ENCODE results near the gene NPL.

The NPL gene

GRCh38 chr1:182755632-182756031 is 33.9 kb upstream of the NPL start:
- H3K4me3 ChIP-seq (ENCODE audit: control insufficient read depth, low read depth, low read length): no peak overlapping the region
- DNase-seq (ENCODE audit: low read depth): no peak
- no peak for TF ChIP-seq CTCF (conservative IDR thresholded peaks at IDR 0.05; ENCODE audit: control insufficient read depth, insufficient read depth, low read depth, low read length)

DNA sequence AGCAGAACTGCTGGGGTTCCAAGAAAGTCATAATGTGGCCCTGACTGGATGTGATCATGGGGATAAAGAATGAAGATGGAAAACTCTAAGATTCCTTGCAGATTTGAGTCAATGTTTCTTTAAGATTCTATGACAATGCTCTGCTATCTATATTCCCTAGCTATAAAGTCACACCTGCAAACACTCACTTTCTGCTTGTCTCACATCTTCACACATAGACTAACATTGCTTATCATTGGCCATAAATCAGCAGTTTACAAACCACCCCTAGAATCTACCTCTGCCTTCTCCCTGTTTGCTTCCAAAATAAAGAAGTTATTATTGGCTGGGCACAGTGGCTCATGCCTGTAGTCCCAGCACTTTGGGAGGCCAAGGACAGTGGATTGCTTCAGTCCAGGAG is 33.1 kb upstream of the NPL start:
- no peak for TF ChIP-seq CTCF (conservative IDR thresholded peaks at IDR 0.05; ENCODE audit: control insufficient read depth, insufficient read depth, low read depth, low read length)
- no peak for DNase-seq (ENCODE audit: low read depth)
- no peak overlapping the region for H3K4me3 ChIP-seq (ENCODE audit: control insufficient read depth, low read depth, low read length)

DNA sequence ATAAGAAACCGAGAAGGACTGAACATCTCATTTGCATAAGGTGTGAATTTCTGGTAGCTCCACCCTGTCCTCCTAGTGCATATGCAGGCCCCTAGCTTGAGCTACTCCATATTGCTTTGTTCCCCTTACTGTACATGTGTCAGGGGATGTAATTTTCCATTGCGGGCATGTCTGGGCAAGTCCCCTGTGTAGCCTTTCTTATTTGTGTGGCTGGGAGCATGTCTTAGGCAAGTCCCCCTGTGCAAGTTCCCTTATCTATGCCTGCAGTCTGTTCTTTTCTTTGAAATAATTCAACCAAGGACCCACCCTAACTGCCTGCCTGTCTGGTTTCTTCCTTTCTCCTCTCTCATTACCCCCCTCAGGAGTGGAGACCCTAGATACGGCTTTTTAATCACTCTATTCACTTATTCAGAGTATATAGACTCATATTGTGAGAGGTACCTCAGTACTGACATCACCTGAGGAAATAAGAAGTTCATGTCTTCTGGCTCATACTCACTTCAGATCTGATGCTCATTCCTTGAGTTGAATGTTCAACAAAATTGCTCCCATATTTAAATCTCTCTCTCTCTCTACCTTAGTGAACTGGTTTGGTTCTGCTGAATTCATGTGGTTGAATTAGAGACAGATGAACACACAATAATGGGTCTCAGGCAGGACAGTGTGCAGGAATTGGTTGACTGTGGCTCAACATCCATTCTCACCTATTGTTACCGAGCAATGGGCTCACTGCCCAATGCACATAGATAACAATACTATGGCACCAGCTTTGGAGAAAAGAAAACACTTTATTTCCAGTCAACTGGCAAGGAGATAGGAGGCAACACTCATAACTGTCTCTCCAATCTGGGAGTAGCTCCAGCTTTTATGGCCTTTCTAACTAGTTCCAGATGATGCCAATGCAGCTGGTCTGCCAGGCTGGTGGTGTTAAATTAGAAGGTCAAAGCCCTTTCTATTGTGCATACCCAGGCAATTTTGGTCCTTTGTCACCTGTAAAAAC is 27.9 kb upstream of the NPL start:
- no peak for TF ChIP-seq CTCF (conservative IDR thresholded peaks at IDR 0.05; ENCODE audit: control insufficient read depth, insufficient read depth, low read depth, low read length)
- H3K4me3 ChIP-seq (ENCODE audit: control insufficient read depth, low read depth, low read length): no peak overlapping the region
- peak; percentile 16 for DNase-seq (ENCODE audit: low read depth)

- no peak for TF ChIP-seq CTCF (conservative IDR thresholded peaks at IDR 0.05; ENCODE audit: control insufficient read depth, insufficient read depth, low read depth, low read length)
- DNase-seq (ENCODE audit: low read depth): no peak
- H3K4me3 ChIP-seq (ENCODE audit: control insufficient read depth, low read depth, low read length): no peak overlapping the region
These were observed 27.0 kb upstream of the NPL start for GRCh38 chr1:182762536-182762935.

DNA sequence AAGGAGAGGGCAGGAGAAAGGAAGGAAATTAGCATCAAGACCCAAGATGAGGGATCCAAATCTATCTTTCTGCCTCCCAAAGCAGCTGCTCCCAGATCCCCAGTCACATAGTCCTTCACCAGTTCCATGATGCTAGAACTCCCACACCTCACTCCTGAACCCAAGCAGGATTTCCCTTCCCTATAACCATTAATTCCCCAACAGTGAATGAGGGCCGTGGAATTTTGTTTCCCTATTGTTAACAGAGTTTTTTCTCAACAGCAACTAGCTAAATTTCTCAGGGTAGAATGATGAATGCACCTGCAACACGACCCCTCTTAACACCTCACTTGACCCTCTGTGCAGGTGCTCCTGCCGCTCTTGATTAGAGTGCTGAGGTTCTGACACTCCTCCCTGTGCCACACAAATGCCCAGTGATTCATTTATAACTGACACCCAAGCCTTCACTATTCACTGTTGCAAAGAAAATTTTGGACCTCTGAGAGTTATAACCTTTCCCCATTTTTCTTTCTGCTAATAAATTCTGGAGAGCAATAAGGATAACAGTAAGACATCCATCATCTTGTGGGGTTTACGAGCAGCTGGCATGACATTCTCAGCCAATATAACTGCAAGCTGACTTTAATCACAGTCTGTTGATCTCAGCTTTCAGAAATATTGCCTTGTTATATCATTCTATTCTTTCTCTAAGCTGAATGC is 25.4 kb upstream of the NPL start:
- no peak overlapping the region for H3K4me3 ChIP-seq (ENCODE audit: control insufficient read depth, low read depth, low read length)
- no peak for DNase-seq (ENCODE audit: low read depth)
- TF ChIP-seq CTCF (conservative IDR thresholded peaks at IDR 0.05; ENCODE audit: control insufficient read depth, insufficient read depth, low read depth, low read length): no peak

DNA sequence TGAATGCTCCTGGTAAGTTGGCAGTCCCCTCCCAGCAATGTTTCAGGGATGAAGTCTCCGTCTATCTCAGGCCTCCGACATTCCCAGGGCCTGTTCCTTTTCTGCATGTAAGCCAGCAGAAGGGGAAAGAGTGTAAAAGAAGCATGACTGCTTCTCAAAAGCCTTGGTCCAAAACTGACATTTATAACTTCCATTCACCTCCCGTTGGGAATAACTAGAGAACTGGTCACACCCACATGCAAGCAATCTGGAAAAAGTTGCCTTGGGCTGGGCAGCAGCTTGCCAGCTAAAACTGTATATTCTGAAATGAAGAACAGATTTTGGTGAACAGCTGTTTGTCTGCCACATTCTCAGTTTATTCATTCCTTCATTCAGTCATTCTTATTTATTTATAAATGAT is 24.2 kb upstream of the NPL start:
- no peak for DNase-seq (ENCODE audit: low read depth)

More for the DNA sequence above, 24.2 kb upstream of the NPL start:
- no peak for TF ChIP-seq CTCF (conservative IDR thresholded peaks at IDR 0.05; ENCODE audit: control insufficient read depth, insufficient read depth, low read depth, low read length)
- no peak overlapping the region for H3K4me3 ChIP-seq (ENCODE audit: control insufficient read depth, low read depth, low read length)

Measured in fibroblast of mammary gland (primary cell).